GM18519 (cell line): Measurements from ENCODE around the gene PPM1E.
"Not testable (repeated sequence)": the region's sequence is repeated elsewhere in the genome, so short reads cannot be mapped to it uniquely, and the experiment has no call there.

Source experiments
- ATAC-seq: cut with Tn5 transposase; IDR thresholded peaks from one replicate; pipeline ENCODE4 v1.9.1; 2021; ENCODE audit warnings: mild to moderate bottlenecking, moderate library complexity; ENCODE audit not compliant: unreplicated experiment, low FRiP score

The PPM1E gene

GRCh38 chr17:58944166-58944565 lies 188.5 kb downstream of the PPM1E start:
- no peak for ATAC-seq

GRCh38 chr17:58947411-58947810 lies 191.8 kb downstream of the PPM1E start:
- ATAC-seq, result no peak

- no peak for ATAC-seq
These were observed 192.2 kb downstream of the PPM1E start for GRCh38 chr17:58947824-58948223.

GRCh38 chr17:58954358-58954757 lies 198.7 kb downstream of the PPM1E start:
- ATAC-seq, result not testable (repeated sequence)

GRCh38 chr17:58956997-58957724 lies 201.5 kb downstream of the PPM1E start:
- ATAC-seq, result no peak

- ATAC-seq, result not testable (repeated sequence)
These were observed 202.0 kb downstream of the PPM1E start for GRCh38 chr17:58957725-58958073.

- ATAC-seq, result no peak
These were observed 204.4 kb downstream of the PPM1E start for GRCh38 chr17:58960068-58960467.

GRCh38 chr17:58965221-58965620 lies 209.6 kb downstream of the PPM1E start:
- no peak for ATAC-seq

GRCh38 chr17:58966208-58966607 lies 210.6 kb downstream of the PPM1E start:
- no peak for ATAC-seq

GRCh38 chr17:58968426-58969061 lies 212.9 kb downstream of the PPM1E start:
- no peak for ATAC-seq

- ATAC-seq, result no peak
These were observed 213.5 kb downstream of the PPM1E start for GRCh38 chr17:58969156-58969555.

GRCh38 chr17:58969612-58970011 lies 214.0 kb downstream of the PPM1E start:
- no peak for ATAC-seq

GRCh38 chr17:58970609-58971450 lies 215.2 kb downstream of the PPM1E start:
- no peak for ATAC-seq

- ATAC-seq, result no peak
These were observed 218.7 kb downstream of the PPM1E start for GRCh38 chr17:58974354-58974753.

GRCh38 chr17:58976541-58976940 lies 220.9 kb downstream of the PPM1E start:
- ATAC-seq, result no peak

- ATAC-seq, result no peak
These were observed 225.2 kb downstream of the PPM1E start for GRCh38 chr17:58980706-58981481.

- no peak for ATAC-seq
These were observed 227.0 kb downstream of the PPM1E start for GRCh38 chr17:58982626-58983025.

- ATAC-seq, result no peak
These were observed 229.7 kb downstream of the PPM1E start for GRCh38 chr17:58985367-58985766.

- ATAC-seq, result no peak
These were observed 230.3 kb downstream of the PPM1E start for GRCh38 chr17:58985971-58986370.

- no peak for ATAC-seq
These were observed 234.0 kb downstream of the PPM1E start for GRCh38 chr17:58989629-58990028.
